ENCODE data around the gene PDZD4.

Gene PDZD4

DNA sequence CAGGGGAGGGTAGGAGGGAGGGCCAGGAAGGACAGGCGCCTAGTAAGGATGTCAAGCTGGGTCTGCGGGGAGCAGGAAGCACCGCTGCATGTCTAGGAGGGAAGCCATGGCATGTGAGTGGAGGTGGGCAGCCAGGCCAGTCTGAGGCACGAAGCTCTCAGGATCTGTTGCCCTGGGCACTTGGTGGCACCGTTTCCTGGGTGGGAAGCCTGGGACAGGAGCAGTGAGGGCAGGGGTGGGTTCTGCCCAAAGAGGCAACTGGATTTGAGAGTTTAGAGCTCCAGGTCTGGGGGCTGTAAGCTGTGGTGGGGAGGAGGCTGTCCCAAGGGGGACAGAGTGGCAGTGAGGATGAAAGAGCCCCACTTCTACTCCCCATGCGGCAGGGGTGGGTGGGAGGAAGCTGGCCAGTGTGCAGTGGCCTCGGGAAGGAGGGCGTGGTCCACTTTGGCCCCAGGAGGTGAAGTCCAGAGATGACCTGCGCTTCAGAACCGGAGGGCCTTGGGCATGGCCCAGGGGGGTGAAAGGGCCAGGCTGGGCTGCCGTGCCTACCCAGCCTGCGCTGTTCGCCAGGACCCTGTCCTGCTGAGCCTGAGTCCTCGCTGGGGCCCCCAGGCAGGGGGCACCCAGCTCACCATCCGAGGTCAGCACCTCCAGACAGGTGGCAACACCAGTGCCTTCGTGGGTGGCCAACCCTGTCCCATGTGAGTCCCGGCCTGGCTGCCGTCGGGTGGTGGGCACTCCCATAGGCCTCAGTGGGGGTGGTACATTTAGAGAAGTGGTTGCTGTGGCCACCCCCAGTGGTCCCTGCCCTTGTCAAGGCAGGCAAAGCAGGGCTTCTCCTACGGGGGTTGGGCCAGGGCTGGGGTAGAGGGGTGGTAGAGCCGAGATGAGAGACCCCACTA lies 57.8 kb downstream of the PDZD4 start:
- no peak overlapping the region for H3K4me3 ChIP-seq (replicated peaks; ENCODE audit: low read depth, low read length)
- no peak for DNase-seq (ENCODE audit: low read depth)
- TF ChIP-seq, protein P1, sequence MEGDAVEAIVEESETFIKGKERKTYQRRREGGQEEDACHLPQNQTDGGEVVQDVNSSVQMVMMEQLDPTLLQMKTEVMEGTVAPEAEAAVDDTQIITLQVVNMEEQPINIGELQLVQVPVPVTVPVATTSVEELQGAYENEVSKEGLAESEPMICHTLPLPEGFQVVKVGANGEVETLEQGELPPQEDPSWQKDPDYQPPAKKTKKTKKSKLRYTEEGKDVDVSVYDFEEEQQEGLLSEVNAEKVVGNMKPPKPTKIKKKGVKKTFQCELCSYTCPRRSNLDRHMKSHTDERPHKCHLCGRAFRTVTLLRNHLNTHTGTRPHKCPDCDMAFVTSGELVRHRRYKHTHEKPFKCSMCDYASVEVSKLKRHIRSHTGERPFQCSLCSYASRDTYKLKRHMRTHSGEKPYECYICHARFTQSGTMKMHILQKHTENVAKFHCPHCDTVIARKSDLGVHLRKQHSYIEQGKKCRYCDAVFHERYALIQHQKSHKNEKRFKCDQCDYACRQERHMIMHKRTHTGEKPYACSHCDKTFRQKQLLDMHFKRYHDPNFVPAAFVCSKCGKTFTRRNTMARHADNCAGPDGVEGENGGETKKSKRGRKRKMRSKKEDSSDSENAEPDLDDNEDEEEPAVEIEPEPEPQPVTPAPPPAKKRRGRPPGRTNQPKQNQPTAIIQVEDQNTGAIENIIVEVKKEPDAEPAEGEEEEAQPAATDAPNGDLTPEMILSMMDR (IDR thresholded peaks at IDR 0.05; ENCODE audit: low read length, missing control alignments), result no peak

DNA sequence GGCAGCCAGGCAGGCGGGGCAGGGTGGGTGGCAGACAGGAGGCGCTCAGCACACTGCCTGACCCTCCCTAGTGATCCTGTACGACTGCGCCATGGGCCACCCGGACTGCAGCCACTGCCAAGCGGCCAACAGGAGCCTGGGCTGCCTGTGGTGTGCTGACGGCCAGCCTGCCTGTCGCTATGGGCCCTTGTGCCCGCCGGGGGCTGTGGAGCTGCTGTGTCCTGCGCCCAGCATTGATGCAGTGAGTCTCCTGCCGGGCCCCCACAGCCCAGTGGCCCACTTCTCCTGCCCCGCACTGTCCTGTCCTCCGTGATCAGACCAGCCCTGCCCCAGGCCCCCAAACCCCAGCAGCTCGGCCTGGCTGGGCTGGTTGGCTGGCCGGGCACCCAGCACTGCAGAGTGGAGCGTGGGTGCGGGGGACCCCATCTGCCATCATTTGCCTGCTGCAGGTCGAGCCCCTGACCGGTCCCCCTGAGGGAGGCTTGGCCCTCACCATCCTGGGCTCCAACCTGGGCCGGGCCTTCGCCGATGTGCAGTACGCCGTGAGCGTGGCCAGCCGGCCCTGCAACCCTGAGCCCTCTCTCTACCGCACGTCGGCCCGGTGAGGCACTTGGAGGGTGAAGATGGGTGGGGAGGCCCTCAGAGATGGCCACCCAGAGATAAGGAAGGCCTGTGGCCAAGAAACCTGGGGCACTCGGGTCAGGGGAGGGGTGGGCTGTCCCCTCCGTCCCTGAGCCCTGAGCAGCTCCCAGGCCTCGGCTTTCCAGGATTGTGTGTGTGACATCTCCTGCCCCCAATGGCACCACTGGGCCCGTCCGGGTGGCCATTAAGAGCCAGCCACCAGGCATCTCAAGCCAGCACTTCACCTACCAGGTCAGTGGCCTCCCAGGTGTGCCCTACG lies 58.7 kb downstream of the PDZD4 start:
- TF ChIP-seq, protein P1 (IDR thresholded peaks at IDR 0.05; ENCODE audit: low read length, missing control alignments), result no peak
- DNase-seq (ENCODE audit: low read depth), result no peak
- H3K4me3 ChIP-seq (replicated peaks; ENCODE audit: low read depth, low read length), result no peak overlapping the region

GRCh38 chrX:153770601-153771414 lies 59.5 kb downstream of the PDZD4 start:
- H3K4me3 ChIP-seq (replicated peaks; ENCODE audit: low read depth, low read length), result no peak overlapping the region
- TF ChIP-seq, protein P1 (IDR thresholded peaks at IDR 0.05; ENCODE audit: low read length, missing control alignments), result no peak
- DNase-seq (ENCODE audit: low read depth), result no peak

GRCh38 chrX:153769865-153770600 lies 60.3 kb downstream of the PDZD4 start:
- TF ChIP-seq, protein P1 (IDR thresholded peaks at IDR 0.05; ENCODE audit: low read length, missing control alignments), result no peak
- DNase-seq (ENCODE audit: low read depth), result no peak
- no peak overlapping the region for H3K4me3 ChIP-seq (replicated peaks; ENCODE audit: low read depth, low read length)

GRCh38 chrX:153769158-153769864 lies 61.0 kb downstream of the PDZD4 start:
- no peak overlapping the region for H3K4me3 ChIP-seq (replicated peaks; ENCODE audit: low read depth, low read length)
- TF ChIP-seq, protein P1 (IDR thresholded peaks at IDR 0.05; ENCODE audit: low read length, missing control alignments), result no peak
- DNase-seq (ENCODE audit: low read depth), result no peak

Measured in fibroblast of pulmonary artery (primary cell).